ENCODE results near the gene FANK1.
"Not testable (repeated sequence)": the region's sequence is repeated elsewhere in the genome, so short reads cannot be mapped to it uniquely, and the experiment has no call there.

FANK1 gene

DNA sequence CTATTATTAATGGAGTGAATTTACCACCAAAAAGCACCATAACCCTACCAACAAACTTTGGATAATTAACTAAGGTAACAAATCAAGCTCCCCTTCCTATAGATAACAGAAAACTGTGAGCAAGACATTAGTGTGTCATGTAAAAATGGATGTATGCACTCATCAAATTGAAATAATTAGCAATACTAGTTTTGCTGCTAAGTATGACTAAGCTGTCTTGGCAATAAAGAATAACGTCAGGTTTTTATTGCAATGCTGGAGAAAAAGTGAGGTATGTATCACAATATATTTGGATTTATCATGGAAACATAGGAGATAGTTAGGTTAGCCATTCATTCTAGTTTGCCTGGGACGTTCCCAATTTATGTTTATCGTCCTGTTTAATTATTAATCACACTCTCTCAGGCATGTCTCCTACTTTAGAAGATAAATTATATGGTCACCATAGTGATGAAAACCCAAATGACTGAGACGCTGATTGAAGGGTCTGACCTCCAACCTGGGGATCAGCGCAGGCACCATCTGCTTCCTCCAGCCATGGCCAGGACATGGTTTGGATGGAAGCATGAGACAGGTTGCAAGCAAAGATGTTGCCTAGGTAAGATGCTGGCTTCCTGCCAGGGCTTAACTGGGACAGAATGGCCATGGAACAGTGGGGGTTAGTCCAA lies 125.6 kb downstream of the FANK1 start:
- DNase-seq (ENCODE audit: low read depth in 2 of 2): no peak

DNA sequence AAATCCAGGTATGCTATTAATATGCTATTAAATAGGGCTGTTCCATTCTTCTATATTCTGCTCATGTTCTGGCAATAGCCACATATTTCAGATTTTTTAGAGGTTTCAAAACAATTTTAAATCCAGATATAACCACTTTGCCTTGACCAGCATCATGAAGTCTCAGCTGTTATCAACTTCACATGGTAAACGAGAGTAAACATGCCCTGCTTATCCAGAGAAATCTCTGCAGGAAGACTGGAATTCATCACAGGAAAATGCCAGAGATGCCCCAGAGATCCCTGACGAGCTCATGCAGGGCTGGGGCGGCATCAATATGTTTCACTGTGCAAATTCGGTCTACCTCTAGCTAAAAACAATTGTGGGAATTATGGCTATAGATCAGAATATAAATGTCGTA lies 126.5 kb downstream of the FANK1 start:
- DNase-seq (ENCODE audit: low read depth in 2 of 2): no peak

DNA sequence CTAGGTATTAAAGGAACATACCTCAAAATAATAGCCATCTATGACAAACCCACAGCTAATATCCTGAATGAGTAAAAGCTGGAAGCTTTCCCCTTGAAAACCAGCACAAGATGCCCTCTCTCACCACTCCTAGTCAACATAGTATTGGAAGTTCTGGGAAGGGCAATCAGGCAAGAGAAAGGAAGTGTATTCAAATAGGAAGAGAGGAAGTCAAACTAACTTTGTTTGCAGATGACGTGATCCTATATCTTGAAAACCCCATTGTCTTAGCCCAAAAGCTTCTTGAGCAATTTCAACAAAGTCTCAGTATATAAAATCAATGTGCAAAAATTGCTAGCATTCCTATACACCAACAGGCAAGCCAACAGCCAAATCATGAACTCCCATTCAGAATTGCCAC lies 131.3 kb downstream of the FANK1 start:
- DNase-seq (ENCODE audit: low read depth in 2 of 2): no peak

DNA sequence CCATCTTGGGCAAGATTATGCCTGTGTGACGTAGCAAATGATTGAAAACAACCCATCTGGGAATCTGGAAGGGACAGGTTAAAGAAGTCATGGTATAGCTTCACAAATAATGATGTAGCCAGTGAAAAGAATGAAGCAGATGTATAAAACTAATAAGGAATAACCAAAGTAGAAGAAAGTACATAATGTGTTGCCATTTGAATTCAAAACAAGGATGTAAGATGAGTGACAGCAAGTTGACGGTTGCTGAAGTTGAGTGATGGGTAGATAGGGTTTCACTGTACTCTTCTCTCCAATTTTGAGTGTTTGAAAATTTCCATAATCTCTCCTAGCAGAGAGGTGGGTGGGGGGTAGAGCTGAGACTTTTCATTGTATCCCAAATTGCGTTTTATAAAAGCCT lies 133.6 kb downstream of the FANK1 start:
- no peak for DNase-seq (ENCODE audit: low read depth in 2 of 2)

DNA sequence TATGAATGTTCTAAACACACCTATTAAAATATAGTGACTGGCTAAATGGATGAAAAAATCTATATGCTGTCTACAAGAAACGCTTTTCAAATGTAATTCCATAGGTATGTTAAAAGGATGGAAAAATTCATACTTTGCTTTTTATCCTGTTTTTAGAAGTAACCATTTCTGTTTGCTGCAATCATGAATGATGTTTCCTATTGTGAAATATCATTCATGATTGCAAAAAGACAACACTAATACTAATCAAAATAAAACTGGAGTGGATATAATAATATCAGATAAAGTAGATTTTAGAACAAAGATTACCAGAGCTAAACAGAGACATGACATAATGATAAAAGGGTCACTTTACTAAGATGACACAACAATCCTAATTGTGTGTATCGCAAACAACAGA lies 138.2 kb downstream of the FANK1 start:
- DNase-seq (ENCODE audit: low read depth in 2 of 2): no peak

DNA sequence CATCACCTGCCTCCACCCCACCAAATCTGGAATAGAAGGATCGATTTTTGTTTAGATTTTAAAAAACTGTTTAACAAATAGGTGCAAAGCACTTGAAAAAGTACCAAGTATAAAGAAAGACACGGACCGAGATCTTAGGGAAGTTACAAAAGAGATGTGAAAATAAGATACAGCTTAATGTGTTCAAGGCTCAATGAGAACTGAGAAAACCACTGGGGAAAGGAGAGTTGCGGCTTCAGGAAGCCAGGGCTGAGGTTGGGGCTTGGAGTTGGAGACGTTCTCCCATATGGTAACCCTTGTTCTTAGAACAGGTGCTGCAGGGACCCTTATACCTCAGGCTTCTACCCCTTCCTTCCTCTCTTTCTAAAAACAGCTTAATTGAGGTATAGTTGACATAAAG lies 140.2 kb downstream of the FANK1 start:
- no peak for DNase-seq (ENCODE audit: low read depth in 2 of 2)

DNA sequence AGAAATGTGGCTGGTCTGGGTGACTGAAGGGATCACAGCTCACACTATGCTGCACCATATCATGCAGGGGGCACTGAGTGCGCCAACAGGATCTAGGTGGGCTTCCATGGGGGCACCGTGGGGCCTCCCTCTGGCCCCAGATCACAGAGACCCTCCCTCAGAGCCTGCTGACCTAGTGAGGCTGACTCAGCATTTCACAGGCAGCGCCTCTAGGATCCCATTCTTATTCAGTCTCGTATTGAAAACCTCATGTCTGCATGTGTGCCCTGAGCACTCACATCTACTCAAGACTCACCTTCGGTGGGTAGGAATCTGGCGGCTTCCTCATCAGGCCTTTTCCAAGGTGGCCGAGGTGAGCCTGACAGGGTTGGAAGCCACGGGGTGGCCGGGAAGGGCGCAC lies 141.6 kb downstream of the FANK1 start:
- no peak for DNase-seq (ENCODE audit: low read depth in 2 of 2)

DNA sequence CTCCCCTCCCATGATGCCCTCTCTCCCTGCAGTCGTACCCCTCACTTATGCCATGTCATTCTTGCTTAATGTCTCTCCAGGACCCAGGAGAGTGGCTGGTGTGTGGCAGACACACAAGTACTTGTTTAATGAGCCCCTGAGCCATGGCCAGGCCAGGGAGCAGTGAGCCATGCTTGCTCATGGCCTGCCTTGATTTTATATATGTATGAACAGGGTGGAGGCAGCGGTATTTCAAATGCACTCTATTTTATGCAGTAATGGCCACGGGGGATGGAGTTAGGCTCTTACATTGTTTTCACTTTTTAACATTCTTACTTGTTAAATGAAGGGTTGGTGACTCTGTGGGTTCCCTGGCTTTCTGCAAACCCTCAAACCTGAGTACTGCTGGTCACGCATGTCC lies 144.8 kb downstream of the FANK1 start:
- DNase-seq (ENCODE audit: low read depth in 2 of 2): no peak

DNA sequence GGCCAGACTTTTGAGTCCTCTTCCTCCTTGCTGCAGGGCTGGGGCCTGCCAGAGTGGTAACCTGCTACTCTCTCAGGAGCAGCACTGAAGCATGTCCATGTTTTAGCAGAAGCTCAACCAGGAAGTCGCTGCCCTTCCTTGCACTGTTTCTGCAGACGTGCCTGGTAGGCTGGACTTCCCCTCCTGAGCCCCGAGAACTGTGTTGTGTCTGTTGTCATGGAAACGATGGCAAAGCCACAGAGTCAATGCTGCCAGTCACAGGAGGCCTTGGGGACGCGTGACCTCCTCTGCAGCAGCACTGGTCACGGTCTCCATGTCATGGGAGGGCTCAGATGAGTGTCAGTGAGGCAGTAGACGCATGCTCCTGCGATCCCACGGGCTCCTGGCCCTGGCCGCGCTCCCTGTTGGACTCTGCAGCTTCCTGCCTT lies 145.5 kb downstream of the FANK1 start:
- DNase-seq (ENCODE audit: low read depth in 2 of 2): peak; percentile 54 to 60

DNA sequence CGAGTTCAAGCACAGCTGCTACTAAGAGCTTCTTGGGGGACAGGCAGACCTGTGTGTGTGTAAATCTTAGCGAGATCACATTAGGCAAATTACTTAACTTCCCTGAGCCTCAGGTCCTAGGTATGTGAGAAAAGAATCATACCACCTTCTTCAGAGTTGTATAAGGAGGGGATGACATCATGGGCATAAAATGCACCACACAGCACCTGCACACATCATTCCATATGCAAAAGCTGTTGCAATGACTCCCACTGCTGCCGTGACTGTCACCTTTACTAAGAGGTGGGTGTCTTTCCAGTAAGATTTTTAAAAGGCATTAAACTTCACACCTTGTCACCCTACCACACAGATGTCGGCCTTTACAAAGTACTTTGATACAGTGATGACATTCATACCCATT lies 146.0 kb downstream of the FANK1 start:
- DNase-seq (ENCODE audit: low read depth in 2 of 2): no peak

DNA sequence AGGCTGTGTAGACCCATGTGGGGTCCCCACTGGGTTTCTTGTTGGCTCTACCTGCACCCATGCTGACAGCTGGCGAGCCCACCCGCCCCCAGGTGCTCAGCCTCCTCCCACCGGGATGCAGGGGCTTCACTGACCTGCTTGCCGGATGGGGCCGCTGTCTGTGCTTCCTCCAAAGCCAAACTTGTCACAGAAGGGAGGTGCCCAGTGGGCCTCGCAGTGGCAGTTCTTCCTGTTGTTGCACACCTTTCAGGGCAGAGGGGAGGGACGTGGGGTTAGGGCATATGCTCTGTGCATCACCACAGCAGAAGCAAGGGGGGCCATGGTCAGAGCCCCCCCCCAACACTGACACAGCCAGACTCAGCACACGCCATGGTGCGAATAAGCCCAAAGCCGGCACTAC lies 146.5 kb downstream of the FANK1 start:
- DNase-seq (ENCODE audit: low read depth in 2 of 2): no peak

DNA sequence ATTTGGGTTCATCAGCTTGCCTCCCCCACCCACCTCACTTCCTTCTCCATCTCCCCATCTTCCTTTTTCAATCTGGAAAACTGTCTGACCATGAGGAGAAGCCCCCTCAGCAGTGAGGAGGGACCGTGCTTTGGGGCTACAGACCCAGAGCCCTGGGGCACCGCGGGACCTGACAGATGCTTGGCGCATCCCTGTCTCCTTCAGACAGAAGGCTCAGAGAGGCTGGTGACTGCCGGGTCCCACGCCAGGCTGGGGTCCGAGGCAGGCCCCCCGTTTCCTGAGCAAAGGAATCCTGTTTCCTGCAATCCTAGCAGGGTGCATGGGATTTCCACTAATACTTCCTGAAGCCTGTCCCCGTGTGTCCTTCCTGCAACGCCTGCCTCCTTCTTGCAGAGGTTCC lies 147.0 kb downstream of the FANK1 start:
- DNase-seq (ENCODE audit: low read depth in 2 of 2): no peak

DNA sequence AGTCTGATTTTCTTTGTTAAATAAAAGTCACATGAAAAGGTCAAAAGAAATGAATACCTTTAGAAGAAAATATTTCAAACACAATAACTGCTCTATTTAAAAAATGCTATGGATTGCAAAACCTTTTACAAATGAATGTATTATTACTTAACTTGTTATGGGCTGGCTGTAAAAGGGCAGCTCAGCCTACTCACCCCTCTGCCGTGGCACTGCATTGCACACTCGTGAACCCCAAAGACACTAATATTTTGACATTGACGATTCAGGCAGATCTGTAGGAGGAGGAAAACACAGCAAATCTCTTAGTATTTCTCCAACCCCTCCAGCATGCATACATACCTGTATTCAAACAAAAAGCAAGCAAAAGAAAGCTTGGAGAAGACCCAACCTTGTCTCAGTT lies 149.5 kb downstream of the FANK1 start:
- DNase-seq (ENCODE audit: low read depth in 2 of 2): no peak

DNA sequence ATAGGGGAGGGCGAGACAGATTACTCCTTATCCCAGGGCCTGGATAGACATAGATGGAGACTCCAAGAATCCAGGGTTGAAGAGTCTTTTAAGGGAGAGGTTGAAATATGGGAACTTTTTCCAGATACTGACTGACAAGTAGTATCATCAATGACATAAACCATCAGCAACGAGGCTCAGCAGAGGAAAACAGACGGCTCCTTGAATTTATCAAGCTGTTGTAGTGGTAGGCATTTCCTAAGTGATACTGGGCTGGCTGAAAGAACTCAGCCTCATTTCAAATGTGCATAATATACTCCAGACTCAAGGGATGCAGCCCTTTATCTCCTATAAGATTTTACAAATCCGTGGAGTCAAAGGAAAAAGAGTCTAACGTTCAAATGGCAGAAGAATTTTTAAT lies 150.5 kb downstream of the FANK1 start:
- no peak for DNase-seq (ENCODE audit: low read depth in 2 of 2)

DNA sequence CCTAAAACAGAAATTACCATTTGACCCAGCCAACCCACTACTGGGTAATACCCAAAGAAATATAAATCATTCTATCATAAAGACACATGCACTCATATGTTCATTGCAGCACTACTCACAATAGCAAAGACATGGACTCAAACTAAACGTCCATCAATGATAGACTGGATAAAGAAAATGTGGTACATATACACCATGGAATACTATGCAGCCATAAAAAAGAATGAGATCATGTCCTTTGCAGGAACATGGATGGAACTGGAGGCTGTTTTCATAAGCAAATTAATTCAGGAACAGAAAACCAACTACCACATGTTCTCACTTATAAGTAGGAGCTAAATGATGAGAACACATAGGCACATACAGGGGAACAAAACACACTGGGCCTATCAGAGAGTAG lies 151.4 kb downstream of the FANK1 start:
- not testable (repeated sequence) for DNase-seq (ENCODE audit: low read depth in 2 of 2)

DNA sequence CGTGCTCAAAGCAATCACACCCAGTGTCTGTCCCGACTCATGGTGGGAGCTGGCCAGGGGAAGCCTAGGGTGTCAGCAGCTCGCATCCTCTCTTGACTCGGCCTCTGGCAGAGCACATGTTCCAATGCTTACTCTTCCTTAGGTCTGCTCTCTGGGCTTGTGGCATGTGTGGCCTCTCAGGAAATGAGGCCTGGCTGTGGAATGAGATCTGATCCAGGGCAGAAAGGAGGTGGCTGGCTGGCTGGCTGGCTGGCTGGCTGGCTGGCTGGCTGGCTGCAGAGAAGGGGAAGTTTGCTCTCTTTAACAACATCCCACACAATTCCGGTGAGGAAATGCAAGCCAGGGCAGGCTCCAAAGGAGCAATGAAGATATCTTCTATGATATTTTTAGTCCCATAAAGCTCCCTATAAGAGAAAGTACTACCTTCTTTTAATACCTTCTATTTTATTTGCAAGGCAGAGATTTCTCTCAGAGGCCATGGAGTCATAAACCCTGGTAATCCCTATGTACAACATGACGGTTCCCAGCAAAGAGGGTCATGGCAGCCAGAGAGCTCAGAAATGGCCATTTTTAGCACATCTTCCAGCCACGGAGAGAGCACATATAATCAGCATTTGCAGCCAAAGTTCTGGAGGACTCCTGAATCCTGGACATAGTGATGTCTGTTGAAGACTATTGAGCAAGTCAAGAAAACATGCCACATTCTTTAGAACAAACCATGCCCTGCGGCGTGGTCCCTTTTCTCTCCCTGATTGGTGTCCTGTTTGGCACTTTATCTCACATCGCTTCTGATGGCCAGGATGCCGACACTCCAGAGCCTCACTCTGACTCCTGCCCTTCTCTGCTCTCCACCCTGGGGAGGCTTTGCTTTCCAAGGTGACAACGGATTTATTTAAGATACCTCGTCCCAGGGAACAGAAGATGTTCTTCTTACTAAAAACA lies 153.7 kb downstream of the FANK1 start:
- no peak for DNase-seq (ENCODE audit: low read depth in 2 of 2)

DNA sequence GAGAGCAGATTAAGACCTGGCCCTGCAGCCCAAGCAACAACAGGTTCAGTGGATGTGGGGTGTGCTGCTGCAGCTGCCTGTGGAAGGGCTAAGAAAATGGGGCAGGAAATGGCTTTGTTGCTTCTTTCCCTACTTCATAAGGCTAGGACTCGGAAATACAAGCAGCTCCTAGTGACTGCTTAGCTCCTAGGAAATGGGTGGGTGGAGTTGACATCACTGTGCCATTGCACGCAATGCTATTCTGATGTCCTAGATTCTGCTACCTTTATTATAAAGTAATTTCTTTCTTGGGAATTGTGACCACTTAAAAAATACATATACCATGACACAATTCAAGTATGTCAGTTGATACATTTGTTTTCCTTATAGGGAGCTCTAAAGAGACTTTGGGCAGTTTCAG lies 155.8 kb downstream of the FANK1 start:
- no peak for DNase-seq (ENCODE audit: low read depth in 2 of 2)

DNA sequence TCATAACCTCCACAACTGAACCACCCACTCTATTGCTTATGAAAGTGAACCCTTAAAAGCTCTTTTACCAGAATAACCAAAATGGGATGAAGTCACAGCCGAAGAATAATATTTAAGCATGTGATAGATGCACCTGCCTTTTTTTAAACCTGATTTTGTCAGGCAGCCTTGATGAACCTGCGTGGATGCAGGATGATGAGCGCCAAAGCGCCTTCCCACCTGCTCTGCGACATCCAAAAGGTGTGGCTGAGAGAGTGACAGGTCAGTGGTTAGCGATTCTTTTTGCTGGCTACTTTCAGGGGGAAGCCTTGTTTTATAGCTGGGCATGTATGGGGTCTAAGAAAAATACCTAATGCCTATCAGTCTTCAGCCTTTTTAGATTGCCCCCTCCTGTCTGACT lies 157.8 kb downstream of the FANK1 start:
- DNase-seq (ENCODE audit: low read depth in 2 of 2): no peak

DNA sequence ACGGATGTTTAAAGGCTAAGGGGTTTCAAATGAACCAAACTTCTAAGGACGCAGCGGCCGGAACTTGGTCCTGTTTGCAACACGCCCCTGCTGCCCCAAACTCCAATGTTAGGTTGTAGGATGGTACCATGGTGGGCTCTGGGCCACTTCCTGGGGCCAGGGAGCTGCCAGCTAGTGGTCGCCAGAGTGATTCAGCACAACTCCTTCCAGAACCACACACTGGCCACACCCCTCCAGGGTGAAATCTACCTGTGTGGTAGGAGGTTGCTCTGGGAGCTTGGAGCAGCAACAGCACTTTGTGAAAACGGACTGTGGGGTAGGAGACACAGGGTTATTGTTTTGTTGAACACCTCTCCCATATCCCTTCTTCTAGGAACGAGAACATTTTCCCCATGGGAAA lies 161.1 kb downstream of the FANK1 start:
- DNase-seq (ENCODE audit: low read depth in 2 of 2): no peak

DNA sequence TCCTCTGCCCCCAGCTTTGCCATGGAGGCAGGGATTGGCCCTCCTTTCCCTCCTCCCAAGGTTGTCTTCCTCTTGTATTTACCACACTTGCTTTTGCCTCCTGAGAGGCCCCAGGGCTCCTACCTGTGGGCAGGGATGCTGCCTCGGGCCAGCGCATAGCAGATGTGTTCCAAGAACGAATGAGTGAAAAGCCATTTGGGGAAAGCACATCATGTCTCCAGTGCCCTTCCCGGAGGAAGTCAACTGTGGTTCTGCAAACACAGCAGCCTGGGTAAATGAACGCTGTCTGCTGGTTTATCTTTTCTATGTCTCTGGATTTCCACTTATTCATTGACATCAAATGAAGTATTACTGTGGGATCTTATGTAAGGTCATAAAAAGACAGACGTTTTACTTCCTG lies 161.7 kb downstream of the FANK1 start:
- no peak for DNase-seq (ENCODE audit: low read depth in 2 of 2)

DNA sequence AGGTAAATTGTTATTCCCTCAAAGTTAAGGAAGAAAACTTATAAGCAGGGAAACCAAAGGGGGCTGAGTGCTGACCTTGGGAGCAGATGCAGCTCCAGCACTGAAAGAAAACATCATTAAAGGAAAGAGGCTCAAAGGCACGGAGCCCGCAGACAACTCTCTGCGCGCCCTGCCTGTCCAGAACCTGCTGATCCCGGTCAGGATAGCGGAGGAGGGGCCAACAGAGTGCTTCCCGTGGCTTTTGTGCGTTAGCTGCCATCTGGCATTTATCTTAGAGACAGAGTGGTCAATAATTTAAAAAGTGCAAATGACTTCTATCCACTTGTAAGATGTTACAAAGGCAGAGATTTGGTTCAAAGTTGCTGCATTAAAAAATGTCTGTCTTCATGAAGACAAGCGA lies 162.1 kb downstream of the FANK1 start:
- no peak for DNase-seq (ENCODE audit: low read depth in 2 of 2)

Measured in stimulated activated CD8-positive, alpha-beta memory T cell treated with anti-CD3 and anti-CD28 coated beads, Interleukin-15, amount 100 ng/mL, for 4 hours (primary cell).